ENCODE results near the gene DRD2.

DNA sequence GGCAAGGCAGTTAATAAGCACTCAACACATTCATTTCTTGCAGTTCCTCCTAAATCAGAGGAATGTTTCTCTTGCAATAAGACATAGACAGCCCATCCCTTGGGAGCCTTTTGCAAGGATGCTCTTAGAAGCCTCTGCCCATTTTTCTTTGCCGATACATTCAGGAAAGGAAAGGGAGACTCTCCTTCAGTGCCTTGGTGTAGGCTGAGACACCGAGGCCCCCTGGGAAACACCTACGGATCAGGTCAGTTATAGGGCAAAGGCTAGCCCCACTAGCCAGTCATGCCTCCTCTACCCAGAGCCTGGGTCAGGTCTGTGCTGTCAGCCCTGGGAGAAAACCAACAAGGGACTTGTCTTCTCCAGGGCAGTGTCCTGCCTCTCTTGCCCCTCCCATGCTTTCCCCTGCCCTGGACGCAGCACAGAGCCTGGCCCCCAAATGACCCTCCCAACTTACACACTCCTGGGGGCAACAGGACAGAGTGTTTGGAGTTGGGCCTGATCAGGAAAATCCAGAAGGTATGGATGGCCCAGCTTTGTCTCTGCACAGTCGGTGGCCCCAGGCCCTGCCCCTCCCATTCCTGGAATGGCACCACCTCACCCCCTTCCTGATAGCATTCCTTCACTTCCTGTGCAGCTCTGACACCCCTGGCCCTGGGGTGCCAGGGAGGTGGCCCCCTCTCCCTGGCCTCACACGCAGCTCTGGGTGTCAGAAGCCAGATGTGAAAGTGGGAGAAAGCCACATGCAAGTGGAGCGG lies 69.3 kb downstream of the DRD2 start:
- TF ChIP-seq POLR2A (IDR thresholded peaks at IDR 0.05), result no peak
- TF ChIP-seq, protein P1, sequence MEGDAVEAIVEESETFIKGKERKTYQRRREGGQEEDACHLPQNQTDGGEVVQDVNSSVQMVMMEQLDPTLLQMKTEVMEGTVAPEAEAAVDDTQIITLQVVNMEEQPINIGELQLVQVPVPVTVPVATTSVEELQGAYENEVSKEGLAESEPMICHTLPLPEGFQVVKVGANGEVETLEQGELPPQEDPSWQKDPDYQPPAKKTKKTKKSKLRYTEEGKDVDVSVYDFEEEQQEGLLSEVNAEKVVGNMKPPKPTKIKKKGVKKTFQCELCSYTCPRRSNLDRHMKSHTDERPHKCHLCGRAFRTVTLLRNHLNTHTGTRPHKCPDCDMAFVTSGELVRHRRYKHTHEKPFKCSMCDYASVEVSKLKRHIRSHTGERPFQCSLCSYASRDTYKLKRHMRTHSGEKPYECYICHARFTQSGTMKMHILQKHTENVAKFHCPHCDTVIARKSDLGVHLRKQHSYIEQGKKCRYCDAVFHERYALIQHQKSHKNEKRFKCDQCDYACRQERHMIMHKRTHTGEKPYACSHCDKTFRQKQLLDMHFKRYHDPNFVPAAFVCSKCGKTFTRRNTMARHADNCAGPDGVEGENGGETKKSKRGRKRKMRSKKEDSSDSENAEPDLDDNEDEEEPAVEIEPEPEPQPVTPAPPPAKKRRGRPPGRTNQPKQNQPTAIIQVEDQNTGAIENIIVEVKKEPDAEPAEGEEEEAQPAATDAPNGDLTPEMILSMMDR (IDR thresholded peaks at IDR 0.05), result no peak

All from testis (tissue), 2 donors.